ENCODE measurements around the gene MRPS34.

The MRPS34 gene

GRCh38 chr16:1794221-1794871, 21.4 kb upstream of the MRPS34 start:
- DNase-seq = no peak

GRCh38 chr16:1793578-1794220, 20.8 kb upstream of the MRPS34 start, which contains the start of gene IGFALS:
TSS of gene IGFALS (minus strand) at chr16:1793705. CDS start at chr16:1793652, 53 bp downstream.
- no peak for DNase-seq

GRCh38 chr16:1792836-1793577, 20.1 kb upstream of the MRPS34 start:
- DNase-seq = no peak

- DNase-seq = no peak
Observed at GRCh38 chr16:1791943-1792812, 19.2 kb upstream of the MRPS34 start.

GRCh38 chr16:1791256-1791942, 18.5 kb upstream of the MRPS34 start:
- no peak for DNase-seq

- no peak for DNase-seq
Observed at GRCh38 chr16:1790611-1791255, 17.8 kb upstream of the MRPS34 start.

DNA sequence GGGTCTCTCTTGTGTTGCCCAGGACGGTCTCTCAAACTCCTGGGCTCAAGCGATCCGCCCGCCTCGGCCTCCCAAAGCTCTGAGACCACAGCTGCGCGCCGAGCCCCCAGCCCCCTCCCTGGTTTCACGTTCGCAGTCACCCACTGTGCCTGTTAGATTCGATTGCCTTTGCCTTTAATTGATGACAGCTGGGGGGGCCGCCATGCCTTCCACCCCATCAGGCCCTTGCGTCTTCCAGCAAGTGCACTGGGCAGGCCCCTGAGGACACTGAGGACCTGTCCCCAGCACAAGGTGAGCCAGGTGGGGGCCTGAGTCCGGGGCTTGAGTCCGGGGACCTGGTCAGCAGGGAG, 17.3 kb upstream of the MRPS34 start:
- DNase-seq = no peak

- no peak for DNase-seq
Observed at GRCh38 chr16:1789643-1790045, 16.7 kb upstream of the MRPS34 start.

DNA sequence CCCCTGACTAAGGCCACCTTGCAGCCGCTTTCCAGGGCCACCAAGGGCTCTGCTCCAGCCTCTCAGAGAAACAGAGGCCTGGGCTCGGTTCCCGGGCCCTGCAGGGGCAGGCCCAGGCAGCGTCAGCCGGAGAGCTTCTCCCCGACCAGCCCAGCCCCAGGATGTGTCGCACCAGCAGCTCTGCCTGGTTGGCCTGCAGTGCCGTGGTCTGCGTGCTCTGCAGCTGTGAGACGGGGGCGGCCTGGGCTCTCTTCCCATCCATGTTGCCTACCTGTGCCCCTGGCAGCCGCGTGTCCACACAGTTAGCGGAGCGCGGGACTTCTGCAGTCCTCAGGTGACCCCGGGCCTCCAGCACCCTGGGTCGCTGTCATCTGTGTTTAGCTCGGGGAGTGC, 15.8 kb upstream of the MRPS34 start:
- no peak for DNase-seq

- DNase-seq = peak; percentile 62
Observed at GRCh38 chr16:1788095-1788707, 15.3 kb upstream of the MRPS34 start.

DNA sequence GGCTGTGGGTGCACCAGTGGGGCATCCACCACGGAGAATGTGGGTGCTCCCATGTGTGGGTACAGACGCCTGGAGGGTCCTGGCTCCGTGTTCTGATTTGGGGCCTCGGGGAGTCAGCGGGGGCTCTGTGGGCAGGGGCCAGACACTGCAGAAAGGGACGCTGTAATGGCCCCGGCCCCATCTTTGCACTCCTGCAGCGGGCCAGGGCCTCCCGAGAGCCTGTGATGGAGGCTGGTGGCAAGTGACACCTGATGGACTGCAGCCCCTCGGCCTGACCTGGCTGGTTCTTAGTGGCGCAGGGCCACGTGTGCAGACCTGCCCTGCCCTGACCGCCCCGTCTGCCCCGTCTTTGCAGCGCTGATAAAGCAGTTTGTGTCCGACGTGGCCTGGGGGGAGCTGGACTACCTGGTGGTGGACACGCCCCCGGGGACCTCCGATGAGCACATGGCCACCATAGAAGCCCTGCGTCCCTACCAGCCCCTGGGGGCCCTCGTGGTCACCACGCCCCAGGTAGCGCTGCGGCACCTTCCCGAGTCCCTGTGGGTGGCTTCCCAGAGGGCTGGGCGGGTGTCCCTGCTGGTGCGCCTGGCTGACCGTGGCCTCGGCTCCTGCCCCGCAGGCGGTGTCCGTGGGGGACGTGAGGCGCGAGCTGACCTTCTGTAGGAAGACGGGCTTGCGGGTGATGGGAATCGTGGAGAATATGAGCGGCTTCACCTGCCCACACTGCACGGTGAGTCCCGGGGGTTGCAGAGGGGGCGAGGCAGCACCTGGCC, 14.6 kb upstream of the MRPS34 start:
- no peak for DNase-seq

GRCh38 chr16:1787056-1787321, 14.1 kb upstream of the MRPS34 start:
- DNase-seq = no peak

DNA sequence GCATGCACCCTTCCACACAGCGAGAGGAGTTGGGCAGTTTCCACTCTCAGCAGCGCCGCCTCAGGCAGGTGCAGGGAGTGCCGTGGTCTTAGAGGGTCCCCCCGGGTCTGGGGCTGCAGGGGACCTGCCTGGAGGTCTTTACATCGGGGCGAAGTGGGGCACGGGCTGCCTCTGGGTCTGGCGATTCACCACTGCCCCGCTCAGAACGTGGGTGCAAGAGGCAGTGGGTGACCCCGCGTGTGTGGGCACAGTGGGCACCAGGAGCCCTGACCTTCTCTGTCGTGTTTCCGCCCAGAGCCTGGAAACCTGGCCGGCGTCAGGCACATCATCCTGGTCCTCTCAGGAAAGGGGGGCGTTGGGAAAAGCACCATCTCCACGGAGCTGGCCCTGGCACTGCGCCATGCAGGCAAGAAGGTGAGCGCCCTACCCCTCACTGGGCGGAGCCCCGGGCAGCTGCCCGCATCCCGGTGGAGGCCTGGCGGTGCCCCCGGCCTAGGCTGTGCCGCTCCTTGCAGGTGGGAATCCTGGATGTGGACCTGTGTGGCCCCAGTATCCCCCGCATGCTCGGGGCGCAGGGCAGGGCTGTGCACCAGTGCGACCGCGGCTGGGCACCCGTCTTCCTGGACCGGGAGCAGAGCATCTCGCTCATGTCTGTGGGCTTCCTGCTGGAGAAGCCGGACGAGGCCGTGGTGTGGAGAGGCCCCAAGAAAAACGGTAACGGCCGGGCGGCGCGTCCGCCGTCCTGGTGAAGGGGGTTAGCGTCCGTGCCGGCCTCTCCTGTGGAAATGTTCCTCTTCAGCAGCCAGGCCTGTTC, 13.5 kb upstream of the MRPS34 start:
- no peak for DNase-seq

GRCh38 chr16:1785846-1786170, 12.9 kb upstream of the MRPS34 start:
- DNase-seq = no peak

DNA sequence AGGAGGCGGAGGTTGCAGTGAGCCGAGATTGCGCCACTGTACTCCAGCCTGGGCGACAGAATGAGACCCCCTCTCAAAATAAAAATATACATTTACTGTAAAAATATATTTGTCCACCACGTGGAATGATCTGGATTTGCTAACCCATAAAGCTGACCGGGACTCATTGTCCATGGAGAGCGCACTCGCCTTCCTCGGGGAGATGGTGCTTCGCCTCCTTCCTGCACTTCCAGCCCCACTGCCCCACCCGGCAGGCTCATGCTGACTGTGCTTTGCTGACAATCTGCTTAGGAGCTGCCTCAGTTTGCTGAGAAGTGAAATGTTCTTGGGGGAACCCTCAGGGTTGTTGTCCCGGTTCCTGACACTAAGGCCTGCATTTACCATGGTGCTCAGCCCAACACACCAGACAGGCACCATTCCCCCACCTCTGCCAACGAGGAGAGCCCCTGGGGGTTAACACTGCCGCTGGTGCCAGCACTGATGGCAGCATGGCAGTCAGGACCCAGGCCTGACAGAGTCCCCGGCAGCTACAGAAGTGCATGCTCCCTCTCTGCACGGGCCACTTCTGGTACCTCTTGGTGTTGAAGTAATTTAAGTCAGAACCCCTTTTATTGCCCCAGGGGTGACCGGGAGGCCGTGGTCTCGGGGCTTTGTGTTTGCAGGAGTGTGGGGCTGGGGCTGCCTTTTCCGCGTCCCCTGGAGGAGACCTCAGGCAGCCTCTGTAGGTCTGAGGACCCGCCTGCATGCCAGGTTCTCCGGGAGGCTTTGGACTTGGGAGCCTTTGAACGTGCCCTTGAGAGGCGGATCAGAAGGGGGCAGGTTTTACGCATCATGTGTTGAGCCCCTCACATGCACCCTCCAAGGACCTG, 12.3 kb upstream of the MRPS34 start:
- DNase-seq = no peak

GRCh38 chr16:1782408-1783264, 9.7 kb upstream of the MRPS34 start, which contains the start of the genes NUBP2 and SPSB3:
TSS of gene NUBP2 (plus strand) at chr16:1782960. CDS start at chr16:1783021, 61 bp downstream.
TSS of gene SPSB3 (minus strand) at chr16:1782571. CDS start at chr16:1781483, 1,088 bp downstream.
- DNase-seq = peak; percentile 99

GRCh38 chr16:1781758-1782407, 8.9 kb upstream of the MRPS34 start:
- peak; percentile 73 for DNase-seq

Data from activated effector memory CD4-positive, alpha-beta T cell treated with anti-CD3 and anti-CD28 coated beads, Interleukin-2, amount 50 U/mL, for 16 hours (primary cell).